ENCODE results near the gene PSMD5.

Gene PSMD5

DNA sequence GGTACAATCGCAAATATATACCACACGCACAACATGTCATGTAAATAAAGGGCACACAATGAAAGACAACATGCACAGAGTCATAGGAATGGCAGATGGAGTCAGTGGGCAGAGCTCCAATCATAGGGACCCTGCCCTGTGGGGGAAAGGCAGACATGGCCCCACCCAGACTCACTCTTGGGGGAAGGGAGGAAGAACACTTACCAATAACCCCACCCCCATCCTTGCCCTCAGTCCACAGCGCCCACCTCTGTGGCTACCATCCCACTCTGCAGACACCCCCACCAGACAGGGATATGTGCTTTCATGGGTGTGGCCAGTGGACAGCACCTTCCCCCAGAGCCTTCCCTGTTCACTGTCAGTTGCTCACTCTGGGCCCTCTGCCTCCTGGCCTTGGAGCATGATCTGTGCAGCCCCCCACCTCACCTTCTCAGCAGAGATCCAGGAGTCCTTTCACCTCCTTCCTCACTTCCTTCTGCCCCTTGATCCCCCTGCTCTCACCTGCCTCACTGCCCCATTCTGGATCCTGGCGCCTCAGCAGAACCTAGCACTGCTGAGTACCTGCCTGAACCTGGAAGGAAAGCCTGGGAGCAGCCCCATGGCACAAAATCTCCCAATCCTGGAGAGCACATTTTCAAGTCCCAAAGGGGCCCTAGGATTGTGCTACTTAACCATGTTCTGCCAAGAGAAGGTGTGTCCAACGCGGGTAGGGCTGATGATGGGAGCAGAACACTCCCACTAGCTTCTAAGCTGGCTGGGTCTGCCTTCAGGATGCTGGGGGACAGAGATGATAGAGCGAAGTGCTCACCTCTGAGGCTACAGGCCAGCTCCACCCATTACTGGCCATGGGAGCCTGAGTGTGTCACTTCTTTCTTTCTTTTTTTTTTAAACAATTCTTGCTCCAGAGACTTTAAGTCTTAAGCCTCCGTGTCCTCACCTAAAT is 35.7 kb upstream of the PSMD5 start:
- no peak overlapping the region for H3K4me3 Mint-ChIP-seq
- H3K27ac Mint-ChIP-seq = peak overlapping the region; percentile 82
- H3K27me3 Mint-ChIP-seq = peaks cover 6% of the 10 kb centered on the region
- intact Hi-C loops (cut with micrococcal nuclease) = no loop called here
- H3K4me1 Mint-ChIP-seq (ENCODE audit: low read depth) = peaks cover 25% of the 10 kb centered on the region
- peaks cover 13% of the 10 kb centered on the region for H3K36me3 Mint-ChIP-seq (ENCODE audit: low read depth)
- H3K9me3 Mint-ChIP-seq = no peaks in the 10 kb centered on the region

GRCh38 chr9:120877276-120878034 is 34.7 kb upstream of the PSMD5 start:
- peaks cover 23% of the 10 kb centered on the region for H3K36me3 Mint-ChIP-seq (ENCODE audit: low read depth)
- peaks cover 6% of the 10 kb centered on the region for H3K27me3 Mint-ChIP-seq
- H3K27ac Mint-ChIP-seq = peak overlapping the region; percentile 82
- intact Hi-C loops (cut with micrococcal nuclease) = loop anchor here (2.0 kb wide), 3 partner anchors 35 to 85 kb away; partner anchors contain the start of genes FBXW2 and PSMD5
- H3K9me3 Mint-ChIP-seq = no peaks in the 10 kb centered on the region
- H3K4me1 Mint-ChIP-seq (ENCODE audit: low read depth) = peaks cover 25% of the 10 kb centered on the region
- peak overlapping the region; percentile 86 for H3K4me3 Mint-ChIP-seq

- peak within 1 kb of the TSS; percentile 82 for H3K27ac Mint-ChIP-seq
Measured at GRCh38 chr9:120876842-120877240, 34.1 kb upstream of the PSMD5 start, which contains the start of gene PHF19. Gene PHF19 (minus strand): TSS chr9:120877188. CDS start chr9:120874741, 2,447 bp downstream.

GRCh38 chr9:120875954-120876841 is 33.5 kb upstream of the PSMD5 start:
- Mint-ChIP-seq H3K4me1 (ENCODE audit: low read depth) (peaks cover 25% of the 10 kb centered on the region), H3K4me3 (peak overlapping the region; percentile 78), H3K9me3 (no peaks in the 10 kb centered on the region), H3K27ac (peak overlapping the region; percentile 82), H3K27me3 (no peaks in the 10 kb centered on the region), H3K36me3 (ENCODE audit: low read depth) (peaks cover 34% of the 10 kb centered on the region)
- intact Hi-C loops (cut with micrococcal nuclease) = loop anchor here (2.0 kb wide), 3 partner anchors 33 to 83 kb away; partner anchors contain the start of genes FBXW2 and PSMD5

More at GRCh38 chr9:120876842-120877240, 34.1 kb upstream of the PSMD5 start, which contains the start of gene PHF19:
- Mint-ChIP-seq H3K9me3 (no peaks in the 10 kb centered on the region), H3K4me1 (ENCODE audit: low read depth) (peaks cover 25% of the 10 kb centered on the region), H3K36me3 (ENCODE audit: low read depth) (peaks cover 29% of the 10 kb centered on the region), H3K4me3 (peak within 1 kb of the TSS; percentile 86), H3K27me3 (peaks cover 5% of the 10 kb centered on the region)
- intact Hi-C loops (cut with micrococcal nuclease) = loop anchor here (2.0 kb wide), 3 partner anchors 34 to 84 kb away; partner anchors contain the start of genes FBXW2 and PSMD5

- peaks cover 25% of the 10 kb centered on the region for H3K4me1 Mint-ChIP-seq (ENCODE audit: low read depth)
- H3K36me3 Mint-ChIP-seq (ENCODE audit: low read depth) = peaks cover 34% of the 10 kb centered on the region
- intact Hi-C loops (cut with micrococcal nuclease) = no loop called here
- H3K4me3 Mint-ChIP-seq = peak overlapping the region; percentile 78
- H3K9me3 Mint-ChIP-seq = no peaks in the 10 kb centered on the region
- peak overlapping the region; percentile 82 for H3K27ac Mint-ChIP-seq
- no peaks in the 10 kb centered on the region for H3K27me3 Mint-ChIP-seq
Measured at GRCh38 chr9:120875643-120875953, 32.9 kb upstream of the PSMD5 start.

DNA sequence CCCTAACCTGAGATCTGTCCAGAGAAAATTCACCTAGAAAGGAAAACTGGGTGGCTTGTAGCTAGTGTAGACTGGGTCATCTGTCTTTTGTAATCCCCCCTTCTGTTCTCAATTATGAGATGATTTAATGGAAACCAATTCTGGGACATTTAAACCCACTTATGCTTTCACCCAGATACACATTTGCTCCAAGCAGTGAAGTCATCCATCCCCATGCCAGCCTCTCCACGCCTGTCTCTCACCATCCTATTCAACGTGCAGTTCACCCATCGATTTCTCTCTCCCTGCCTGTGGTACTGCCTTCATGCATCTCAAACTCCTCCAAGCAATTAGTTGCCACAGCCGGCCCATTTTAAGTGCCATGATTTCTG is 32.5 kb upstream of the PSMD5 start:
- intact Hi-C loops (cut with micrococcal nuclease) = no loop called here
- Mint-ChIP-seq H3K27me3 (no peaks in the 10 kb centered on the region), H3K27ac (peak overlapping the region; percentile 82), H3K4me1 (ENCODE audit: low read depth) (peaks cover 28% of the 10 kb centered on the region), H3K36me3 (ENCODE audit: low read depth) (peaks cover 34% of the 10 kb centered on the region), H3K9me3 (no peaks in the 10 kb centered on the region), H3K4me3 (peak overlapping the region; percentile 78)

GRCh38 chr9:120874226-120875194 is 31.8 kb upstream of the PSMD5 start:
- H3K4me3 Mint-ChIP-seq = no peak overlapping the region
- H3K9me3 Mint-ChIP-seq = no peaks in the 10 kb centered on the region
- no peaks in the 10 kb centered on the region for H3K27me3 Mint-ChIP-seq
- intact Hi-C loops (cut with micrococcal nuclease) = no loop called here
- H3K27ac Mint-ChIP-seq = peak overlapping the region; percentile 82
- peaks cover 34% of the 10 kb centered on the region for H3K36me3 Mint-ChIP-seq (ENCODE audit: low read depth)
- peaks cover 35% of the 10 kb centered on the region for H3K4me1 Mint-ChIP-seq (ENCODE audit: low read depth)

DNA sequence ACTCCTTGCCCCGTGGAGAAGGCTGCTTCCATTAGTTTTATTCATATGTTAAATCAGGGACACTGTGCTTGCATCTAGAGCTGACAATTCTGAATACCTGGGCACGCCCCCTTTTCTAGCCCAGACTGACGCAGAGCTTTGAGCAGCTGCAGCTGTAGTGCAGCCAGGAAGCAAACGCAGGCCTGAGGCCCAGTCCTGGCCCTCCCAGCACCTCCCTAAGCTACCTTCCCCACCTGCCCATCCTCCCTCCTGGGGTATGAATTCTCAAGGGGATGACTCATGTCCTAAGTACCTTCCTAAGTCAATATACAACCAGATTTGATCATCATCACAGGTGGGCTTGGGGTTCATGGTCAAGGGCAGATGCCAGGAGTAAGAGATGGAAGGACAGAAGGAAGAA is 30.8 kb upstream of the PSMD5 start:
- peaks cover 36% of the 10 kb centered on the region for H3K4me1 Mint-ChIP-seq (ENCODE audit: low read depth)
- no peaks in the 10 kb centered on the region for H3K27me3 Mint-ChIP-seq
- H3K27ac Mint-ChIP-seq = peak overlapping the region; percentile 26
- peaks cover 34% of the 10 kb centered on the region for H3K36me3 Mint-ChIP-seq (ENCODE audit: low read depth)
- intact Hi-C loops (cut with micrococcal nuclease) = no loop called here
- H3K4me3 Mint-ChIP-seq = no peak overlapping the region
- no peaks in the 10 kb centered on the region for H3K9me3 Mint-ChIP-seq

GRCh38 chr9:120872791-120873502 is 30.2 kb upstream of the PSMD5 start:
- Mint-ChIP-seq H3K9me3 (no peaks in the 10 kb centered on the region), H3K27me3 (no peaks in the 10 kb centered on the region), H3K27ac (no peak overlapping the region), H3K4me1 (ENCODE audit: low read depth) (peaks cover 36% of the 10 kb centered on the region), H3K4me3 (no peak overlapping the region), H3K36me3 (ENCODE audit: low read depth) (peaks cover 34% of the 10 kb centered on the region)
- intact Hi-C loops (cut with micrococcal nuclease) = no loop called here

- intact Hi-C loops (cut with micrococcal nuclease) = no loop called here
- H3K4me3 Mint-ChIP-seq = no peak overlapping the region
- peaks cover 45% of the 10 kb centered on the region for H3K36me3 Mint-ChIP-seq (ENCODE audit: low read depth)
- no peaks in the 10 kb centered on the region for H3K27me3 Mint-ChIP-seq
- H3K9me3 Mint-ChIP-seq = no peaks in the 10 kb centered on the region
- H3K27ac Mint-ChIP-seq = peak overlapping the region; percentile 85
- H3K4me1 Mint-ChIP-seq (ENCODE audit: low read depth) = peaks cover 23% of the 10 kb centered on the region
Measured at GRCh38 chr9:120870206-120870605, 27.5 kb upstream of the PSMD5 start.

DNA sequence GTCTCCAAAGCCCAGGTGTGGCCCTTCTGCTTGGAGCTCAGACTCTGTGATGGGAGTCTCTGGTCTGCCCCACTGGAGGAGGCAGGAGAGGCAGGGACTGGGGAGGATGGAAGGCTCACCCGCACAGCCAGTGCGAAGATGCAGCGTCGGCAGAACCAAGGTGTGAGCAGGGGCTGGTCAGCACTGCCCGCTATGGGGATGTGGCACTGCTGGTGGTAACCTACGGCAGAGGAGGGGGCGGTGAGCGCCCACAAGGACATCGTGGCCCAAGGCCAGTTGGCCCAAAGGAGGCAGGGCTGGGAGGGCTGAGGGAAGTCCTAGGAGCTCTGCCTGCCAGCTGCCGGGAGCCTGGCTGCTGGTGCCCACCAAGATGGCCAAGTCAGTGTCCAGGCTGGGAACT is 27.0 kb upstream of the PSMD5 start:
- intact Hi-C loops (cut with micrococcal nuclease) = loop anchor here (2.0 kb wide), 2 partner anchors 65 to 77 kb away; partner anchors contain the start of gene FBXW2
- Mint-ChIP-seq H3K4me3 (no peak overlapping the region), H3K9me3 (no peaks in the 10 kb centered on the region), H3K27ac (peak overlapping the region; percentile 85), H3K36me3 (ENCODE audit: low read depth) (peaks cover 45% of the 10 kb centered on the region), H3K4me1 (ENCODE audit: low read depth) (peaks cover 21% of the 10 kb centered on the region), H3K27me3 (no peaks in the 10 kb centered on the region)

GRCh38 chr9:120869360-120869687 is 26.6 kb upstream of the PSMD5 start:
- H3K27ac Mint-ChIP-seq = peak overlapping the region; percentile 85
- peaks cover 43% of the 10 kb centered on the region for H3K36me3 Mint-ChIP-seq (ENCODE audit: low read depth)
- H3K4me1 Mint-ChIP-seq (ENCODE audit: low read depth) = peaks cover 21% of the 10 kb centered on the region
- H3K9me3 Mint-ChIP-seq = no peaks in the 10 kb centered on the region
- H3K27me3 Mint-ChIP-seq = no peaks in the 10 kb centered on the region
- H3K4me3 Mint-ChIP-seq = peak overlapping the region; percentile 94
- intact Hi-C loops (cut with micrococcal nuclease) = loop anchor here (2.0 kb wide), 2 partner anchors 65 to 77 kb away; partner anchors contain the start of gene FBXW2
